Stomach (tissue), 9 donors: ENCODE data around the gene MAP7D2. TPM values are rescaled to one million over a fixed set of nuclear protein-coding genes. Genes with fewer than 3 reads are reported as not detected.

Experiments used
- DNase-seq, 2 donors: peaks; one replicate each; pipeline versions ENCODE4 v3.0.0 to v3.0.0-alpha.2; 2013 to 2019
- H3K27ac ChIP-seq, 5 donors: fragments of 200-600 bp in 4 of 5; sonication (generic) in 4 of 5; one replicate each; pipeline ENCODE4 v1.5.1; 2013 to 2019; ENCODE audit warnings: mild to moderate bottlenecking in 1 of 5, moderate library complexity in 1 of 5
- H3K27me3 ChIP-seq, 3 donors: fragments of 200-600 bp; sonication (generic); one replicate each; pipeline ENCODE4 v1.5.1; 2017 to 2019; ENCODE audit warnings: mixed run types in 1 of 3
- H3K36me3 ChIP-seq, 4 donors: fragments of 200-600 bp; sonication (generic); 1 replicate in 3 of 4; 2 replicates in 1 of 4; pipeline ENCODE4 v1.5.1; 2016 to 2019
- H3K4me1 ChIP-seq, 4 donors: fragments of 200-600 bp; sonication (generic); one replicate each; pipeline ENCODE4 v1.5.1; 2016 to 2019
- H3K4me3 ChIP-seq, 4 donors: fragments of 200-600 bp; sonication (generic) in 3 of 4; one replicate each; pipeline ENCODE4 v1.5.1; 2016 to 2019; ENCODE audit warnings: mild to moderate bottlenecking in 1 of 4
- H3K9me3 ChIP-seq, 4 donors: fragments of 200-600 bp; sonication (generic); one replicate each; pipeline ENCODE4 v1.5.1; 2016 to 2019
- EP300 ChIP-seq: sonication (generic); formaldehyde crosslinking; IDR thresholded peaks from one replicate; pipeline ENCODE4 v1.6.1; 2017; ENCODE audit warnings: antibody characterized with exemption
- POLR2A ChIP-seq, 4 donors: fragments of 450-650 bp; IDR thresholded peaks; one replicate each; pipeline ENCODE4 v1.6.1; 2016; ENCODE audit warnings: antibody characterized with exemption in 4 of 4, control low read depth in 2 of 4, mild to moderate bottlenecking in 1 of 4, moderate library complexity in 1 of 4
- POLR2AphosphoS5 ChIP-seq, 3 donors: sonication (generic); formaldehyde crosslinking; IDR thresholded peaks; one replicate each; pipeline ENCODE4 v1.6.1; 2016; ENCODE audit warnings: antibody characterized with exemption in 3 of 3
- WGBS, 5 donors: extraction: QIAGEN DNeasy Blood & Tissue Kit in 3 of 5; methylation state at CpG; one replicate each; pipeline versions ENCODE4 v1.1.5 to v1.1.7; 2013 to 2018; 5-methylcytosine and 5-hydroxymethylcytosine counted together
- intact Hi-C: fragments of 100-400 bp; cut with DNase I; formaldehyde crosslinking; loops from one replicate; pipeline ENCODE4 v1.15.1; 2023; ENCODE audit warnings: low total_unique reads
- polyA plus RNA-seq, 3 donors: library from polyadenylated mRNA; stranded (reverse); fragments of 200-250 nt; gene quantifications; one replicate each; pipeline ENCODE4 v1.2.3, GENCODE V29; 2013
- total RNA-seq, 5 donors: library from RNA; depleted of rRNA; stranded (reverse); fragments of >200 nt; gene quantifications; one replicate each; pipeline versions ENCODE4 v1.1.0 to v1.2.3, GENCODE V29; 2014 to 2016
- TF ChIP-seq, protein P1 (sequence below), 7 experiments: fragments of 450-650 bp in 4 of 7; fragments of 200-600 bp in 3 of 7; sonication (generic) in 3 of 7; IDR thresholded peaks; one replicate each; pipeline ENCODE4 v1.5.1; 2016 to 2019; ENCODE audit warnings: antibody characterized with exemption in 7 of 7, control low read depth in 2 of 7, mild to moderate bottlenecking in 1 of 7
- donor health status: healthy with polysubstance abuse.
- donor health status: Bipolar disorder and iron deficiency.
- donor health status: healthy.

Gene MAP7D2
- total and polyA plus RNA-seq, 8 donors = 0.89 to 70.0 (median 16.6) TPM; not detected in 1

DNA sequence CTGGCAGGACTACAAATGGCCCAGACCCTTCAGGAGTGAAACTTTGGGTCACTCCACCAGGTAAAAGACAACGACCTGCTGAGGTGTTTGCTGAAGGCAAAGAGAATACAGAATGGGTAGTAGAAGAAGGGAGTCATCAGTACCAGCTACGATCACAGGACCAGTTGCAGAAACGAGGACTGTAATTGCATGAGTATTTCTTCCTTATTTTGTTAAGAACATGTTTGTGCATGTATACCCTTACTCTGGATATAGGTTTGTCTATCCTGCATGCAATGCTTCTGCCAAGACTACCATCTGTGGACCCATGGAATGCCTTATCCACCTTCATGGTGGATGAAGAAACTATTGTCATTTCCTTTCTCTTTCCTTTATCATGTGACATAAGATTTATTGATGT, 77.7 kb downstream of the MAP7D2 start:
- Histone ChIP-seq H3K27ac (no peak overlapping the region), H3K27me3 (peaks cover 0 to 4% (median 0%) of the 10 kb centered on the region in 3 donors), H3K9me3 (no peaks in the 10 kb centered on the region), H3K36me3 (no peaks in the 10 kb centered on the region), H3K4me1 (no peaks in the 10 kb centered on the region), H3K4me3 (no peak overlapping the region)
- WGBS, 5 donors = 62 to 94% (median 80%) methylated on average over 3 of the region's 3 CpGs
- TF ChIP-seq, protein P1, sequence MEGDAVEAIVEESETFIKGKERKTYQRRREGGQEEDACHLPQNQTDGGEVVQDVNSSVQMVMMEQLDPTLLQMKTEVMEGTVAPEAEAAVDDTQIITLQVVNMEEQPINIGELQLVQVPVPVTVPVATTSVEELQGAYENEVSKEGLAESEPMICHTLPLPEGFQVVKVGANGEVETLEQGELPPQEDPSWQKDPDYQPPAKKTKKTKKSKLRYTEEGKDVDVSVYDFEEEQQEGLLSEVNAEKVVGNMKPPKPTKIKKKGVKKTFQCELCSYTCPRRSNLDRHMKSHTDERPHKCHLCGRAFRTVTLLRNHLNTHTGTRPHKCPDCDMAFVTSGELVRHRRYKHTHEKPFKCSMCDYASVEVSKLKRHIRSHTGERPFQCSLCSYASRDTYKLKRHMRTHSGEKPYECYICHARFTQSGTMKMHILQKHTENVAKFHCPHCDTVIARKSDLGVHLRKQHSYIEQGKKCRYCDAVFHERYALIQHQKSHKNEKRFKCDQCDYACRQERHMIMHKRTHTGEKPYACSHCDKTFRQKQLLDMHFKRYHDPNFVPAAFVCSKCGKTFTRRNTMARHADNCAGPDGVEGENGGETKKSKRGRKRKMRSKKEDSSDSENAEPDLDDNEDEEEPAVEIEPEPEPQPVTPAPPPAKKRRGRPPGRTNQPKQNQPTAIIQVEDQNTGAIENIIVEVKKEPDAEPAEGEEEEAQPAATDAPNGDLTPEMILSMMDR (IDR thresholded peaks at IDR 0.05) = no peak
- no peak for DNase-seq
- intact Hi-C loops = no loop called here

DNA sequence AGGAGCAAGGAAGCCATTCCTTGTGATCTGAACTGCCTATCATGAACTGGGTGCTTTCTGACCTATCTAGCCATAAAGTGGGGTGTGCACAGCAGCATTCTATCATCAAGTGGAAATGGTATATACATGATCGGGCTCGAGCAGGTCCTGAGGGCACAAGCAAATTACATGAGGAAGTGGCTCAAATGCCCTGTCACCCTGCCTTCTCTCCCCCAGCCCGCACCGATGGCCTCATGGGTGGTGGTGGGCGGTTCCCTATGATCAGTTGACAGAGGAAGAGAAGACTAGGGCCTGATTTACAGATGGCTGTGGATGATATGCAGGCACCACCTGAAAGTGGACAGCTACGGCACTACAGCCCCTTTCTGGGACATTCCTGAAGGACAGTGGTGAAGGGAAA, 79.5 kb downstream of the MAP7D2 start:
- Histone ChIP-seq H3K9me3 (no peaks in the 10 kb centered on the region), H3K27me3 (peaks cover 0 to 4% (median 0%) of the 10 kb centered on the region in 3 donors), H3K4me3 (no peak overlapping the region), H3K27ac (no peak overlapping the region), H3K36me3 (no peaks in the 10 kb centered on the region), H3K4me1 (no peaks in the 10 kb centered on the region)
- no peak for DNase-seq
- TF ChIP-seq POLR2A (IDR thresholded peaks at IDR 0.05) (no peak), POLR2AphosphoS5 (IDR thresholded peaks at IDR 0.05) (no peak), EP300 (no peak)
- TF ChIP-seq, protein P1 (IDR thresholded peaks at IDR 0.05) = no peak
- intact Hi-C loops = no loop called here
- 79 to 97% (median 87%) methylated on average over 3 to 6 of the region's 6 CpGs for WGBS, 5 donors

DNA sequence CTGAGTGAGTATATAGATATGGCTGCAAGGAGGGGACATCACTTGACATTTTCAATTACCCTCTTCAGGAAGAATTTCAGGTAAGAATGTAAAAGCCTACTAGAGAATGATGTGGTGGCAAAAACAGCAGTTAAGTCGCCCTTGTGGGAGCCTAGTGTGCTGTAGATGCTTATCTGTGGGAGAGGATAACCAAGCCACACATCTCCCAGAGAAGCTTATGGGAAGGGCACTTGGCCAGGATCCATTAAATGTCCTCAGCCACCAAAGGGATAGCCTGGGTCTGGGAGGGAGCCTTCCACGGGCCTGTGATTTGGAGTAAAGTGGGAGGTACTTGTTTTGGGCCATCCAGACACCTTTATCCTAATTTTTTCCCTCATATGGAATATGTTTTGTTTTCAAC, 84.5 kb downstream of the MAP7D2 start:
- 69 to 87% (median 71%) methylated on average over 2 of the region's 2 CpGs for WGBS, 5 donors
- H3K4me1 ChIP-seq = peaks cover 0 to 12% (median 0%) of the 10 kb centered on the region in 4 donors
- DNase-seq = no peak
- no peaks in the 10 kb centered on the region for H3K36me3 ChIP-seq
- TF ChIP-seq POLR2A (IDR thresholded peaks at IDR 0.05) (no peak), EP300 (no peak), POLR2AphosphoS5 (IDR thresholded peaks at IDR 0.05) (no peak)
- TF ChIP-seq, protein P1 (IDR thresholded peaks at IDR 0.05) = no peak
- H3K4me3 ChIP-seq = no peak overlapping the region
- no peak overlapping the region for H3K27ac ChIP-seq
- intact Hi-C loops = no loop called here
- H3K9me3 ChIP-seq = no peaks in the 10 kb centered on the region
- H3K27me3 ChIP-seq = peaks cover 0 to under 1% (median 0%) of the 10 kb centered on the region in 3 donors

DNA sequence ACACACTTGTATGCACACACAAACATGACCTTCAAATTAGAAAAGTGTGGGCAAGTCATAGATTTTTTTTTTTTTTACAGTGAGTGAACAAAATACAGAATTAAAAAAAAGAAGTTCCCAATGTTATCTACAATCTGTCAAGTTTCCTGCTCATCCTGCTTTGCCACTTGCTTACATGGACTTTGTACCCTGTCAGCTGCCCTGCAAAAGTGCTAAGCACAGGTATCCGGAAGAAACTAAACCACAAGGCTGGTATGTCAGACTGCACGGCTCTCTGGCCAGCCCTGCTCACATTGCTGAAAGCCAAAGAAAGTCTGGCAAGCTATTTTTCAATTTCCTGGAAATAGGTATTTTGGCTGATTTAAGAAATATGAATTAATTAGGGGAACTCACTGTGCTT, 87.0 kb downstream of the MAP7D2 start:
- 15 to 31% (median 20%) methylated on average over 2 of the region's 2 CpGs for WGBS, 5 donors
- TF ChIP-seq EP300 (no peak), POLR2AphosphoS5 (IDR thresholded peaks at IDR 0.05) (peak in 2 of 3 donors; percentile 64 to 73)
- intact Hi-C loops = no loop called here
- Histone ChIP-seq H3K4me1 (peaks cover 0 to 12% (median 0%) of the 10 kb centered on the region in 4 donors), H3K27ac (peak overlapping the region in 4 of 5 donors; percentile 55 to 72 (median 61)), H3K36me3 (peaks cover 0 to 4% (median 0%) of the 10 kb centered on the region in 4 donors), H3K9me3 (no peaks in the 10 kb centered on the region), H3K4me3 (no peak overlapping the region), H3K27me3 (no peaks in the 10 kb centered on the region)
- DNase-seq = peak; percentile 70 to 84

DNA sequence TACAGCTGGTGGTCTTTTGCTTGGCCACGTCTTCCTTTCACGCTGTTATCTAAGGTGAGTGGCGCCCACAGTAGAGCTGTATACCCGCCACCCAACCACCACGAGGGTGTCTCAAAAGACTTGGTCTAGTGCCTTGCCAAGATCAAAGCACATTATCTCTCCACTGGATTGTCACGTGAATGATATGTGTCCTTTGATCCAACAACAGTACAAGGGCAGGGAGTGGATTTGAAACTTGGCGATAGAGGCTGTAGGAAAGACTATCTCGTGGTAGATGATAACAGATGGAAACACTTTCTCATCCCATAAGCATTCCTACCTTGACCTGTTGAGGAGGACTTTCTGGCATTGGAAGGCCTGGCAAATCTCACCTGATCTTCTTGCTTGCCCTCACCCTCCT, 88.1 kb downstream of the MAP7D2 start:
- H3K27ac ChIP-seq = no peak overlapping the region
- peaks cover 0 to 4% (median 0%) of the 10 kb centered on the region in 4 donors for H3K36me3 ChIP-seq
- DNase-seq = no peak
- no peak overlapping the region for H3K4me3 ChIP-seq
- H3K27me3 ChIP-seq = no peaks in the 10 kb centered on the region
- 56 to 79% (median 62%) methylated on average over 4 to 8 of the region's 8 CpGs for WGBS, 5 donors
- peaks cover 0 to 12% (median 0%) of the 10 kb centered on the region in 4 donors for H3K4me1 ChIP-seq
- H3K9me3 ChIP-seq = no peaks in the 10 kb centered on the region
- TF ChIP-seq, protein P1 (IDR thresholded peaks at IDR 0.05) = no peak
- TF ChIP-seq POLR2A (IDR thresholded peaks at IDR 0.05) (no peak), EP300 (no peak), POLR2AphosphoS5 (IDR thresholded peaks at IDR 0.05) (no peak)
- intact Hi-C loops = no loop called here
